Measurements from ENCODE around the gene MPV17.

DNA sequence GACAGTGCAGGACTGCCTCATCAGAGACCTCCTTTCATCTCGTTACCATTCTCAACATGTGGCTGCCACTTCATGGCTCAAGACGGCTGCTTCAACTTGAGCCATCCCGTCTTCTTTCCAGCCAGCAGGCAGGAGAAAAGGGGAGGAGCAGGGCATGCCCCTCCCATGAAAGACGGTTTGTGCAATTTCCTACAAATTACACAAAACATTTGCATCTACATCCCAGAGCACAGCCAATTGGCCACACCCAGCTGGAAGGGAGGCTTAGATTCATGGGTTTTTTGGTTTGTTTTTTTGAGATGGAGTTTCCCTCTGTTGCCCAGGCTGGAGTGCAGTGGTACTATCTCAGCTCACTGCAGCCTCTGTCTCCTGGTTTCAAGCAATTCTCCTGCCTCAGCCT is 26.4 kb downstream of the MPV17 start:
- no peak for TF ChIP-seq GABPA (IDR thresholded peaks at IDR 0.05; ENCODE audit: low read depth, low read length)
- no peak for TF ChIP-seq GABPA (CRISPR knock-in tag; IDR thresholded peaks at IDR 0.05; ENCODE audit: low read depth)
- no peak for TF ChIP-seq TAF1 (CRISPR knock-in tag; IDR thresholded peaks at IDR 0.05)
- TF ChIP-seq, protein P1, sequence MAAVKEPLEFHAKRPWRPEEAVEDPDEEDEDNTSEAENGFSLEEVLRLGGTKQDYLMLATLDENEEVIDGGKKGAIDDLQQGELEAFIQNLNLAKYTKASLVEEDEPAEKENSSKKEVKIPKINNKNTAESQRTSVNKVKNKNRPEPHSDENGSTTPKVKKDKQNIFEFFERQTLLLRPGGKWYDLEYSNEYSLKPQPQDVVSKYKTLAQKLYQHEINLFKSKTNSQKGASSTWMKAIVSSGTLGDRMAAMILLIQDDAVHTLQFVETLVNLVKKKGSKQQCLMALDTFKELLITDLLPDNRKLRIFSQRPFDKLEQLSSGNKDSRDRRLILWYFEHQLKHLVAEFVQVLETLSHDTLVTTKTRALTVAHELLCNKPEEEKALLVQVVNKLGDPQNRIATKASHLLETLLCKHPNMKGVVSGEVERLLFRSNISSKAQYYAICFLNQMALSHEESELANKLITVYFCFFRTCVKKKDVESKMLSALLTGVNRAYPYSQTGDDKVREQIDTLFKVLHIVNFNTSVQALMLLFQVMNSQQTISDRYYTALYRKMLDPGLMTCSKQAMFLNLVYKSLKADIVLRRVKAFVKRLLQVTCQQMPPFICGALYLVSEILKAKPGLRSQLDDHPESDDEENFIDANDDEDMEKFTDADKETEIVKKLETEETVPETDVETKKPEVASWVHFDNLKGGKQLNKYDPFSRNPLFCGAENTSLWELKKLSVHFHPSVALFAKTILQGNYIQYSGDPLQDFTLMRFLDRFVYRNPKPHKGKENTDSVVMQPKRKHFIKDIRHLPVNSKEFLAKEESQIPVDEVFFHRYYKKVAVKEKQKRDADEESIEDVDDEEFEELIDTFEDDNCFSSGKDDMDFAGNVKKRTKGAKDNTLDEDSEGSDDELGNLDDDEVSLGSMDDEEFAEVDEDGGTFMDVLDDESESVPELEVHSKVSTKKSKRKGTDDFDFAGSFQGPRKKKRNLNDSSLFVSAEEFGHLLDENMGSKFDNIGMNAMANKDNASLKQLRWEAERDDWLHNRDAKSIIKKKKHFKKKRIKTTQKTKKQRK (IDR thresholded peaks at IDR 0.05; ENCODE audit: low read length): no peak
- TF ChIP-seq CENPT (CRISPR knock-in tag; IDR thresholded peaks at IDR 0.05; ENCODE audit: low read depth): no peak
- TF ChIP-seq ZNF543 (CRISPR knock-in tag; IDR thresholded peaks at IDR 0.05): no peak
- no peak for TF ChIP-seq EP300 (IDR thresholded peaks at IDR 0.05; ENCODE audit: low read depth in 2 of 2, low read length in 2 of 2)
- TF ChIP-seq EP300 (CRISPR knock-in tag; IDR thresholded peaks at IDR 0.05; ENCODE audit: borderline replicate concordance): no peak
- TF ChIP-seq MLXIP (CRISPR knock-in tag; IDR thresholded peaks at IDR 0.05; ENCODE audit: borderline replicate concordance): no peak
- no peak for TF ChIP-seq CBFB (CRISPR knock-in tag; IDR thresholded peaks at IDR 0.05)
- no peak for TF ChIP-seq POLR2AphosphoS5 (IDR thresholded peaks at IDR 0.05; ENCODE audit: low read depth, low read length)
- TF ChIP-seq SIN3B (IDR thresholded peaks at IDR 0.05; ENCODE audit: low read length): no peak
- no peak for TF ChIP-seq CEBPB (IDR thresholded peaks at IDR 0.05; ENCODE audit: borderline replicate concordance, low read depth, low read length)
- no peak for TF ChIP-seq FOXJ3 (CRISPR knock-in tag; IDR thresholded peaks at IDR 0.05; ENCODE audit: borderline replicate concordance)
- TF ChIP-seq HDAC6 (IDR thresholded peaks at IDR 0.05; ENCODE audit: low read depth, low read length): no peak
- no peak for TF ChIP-seq POLR2A (IDR thresholded peaks at IDR 0.05; ENCODE audit: insufficient read depth in 1 of 2, low read depth in 2 of 2, low read length in 2 of 2)

Data from HepG2 (cell line).